Measurements from ENCODE around the gene TARP.

Gene TARP

GRCh38 chr7:38232502-38233366 lies 40.7 kb downstream of the TARP start:
- FAIRE-seq, result no peak

GRCh38 chr7:38229884-38230642 lies 43.4 kb downstream of the TARP start:
- H3K27me3 ChIP-seq (ENCODE audit: control insufficient read depth, insufficient read depth, low read length), result no peaks in the 10 kb centered on the region
- no peaks in the 10 kb centered on the region for H3K36me3 ChIP-seq (ENCODE audit: control insufficient read depth, insufficient read depth, low read length)
- FAIRE-seq (no peak), DNase-seq (ENCODE audit: low read depth) (no peak)
- no peak for TF ChIP-seq CTCF (IDR thresholded peaks at IDR 0.05; ENCODE audit: insufficient read depth, low read length, severe bottlenecking)
- no peak overlapping the region for H3K4me3 ChIP-seq (ENCODE audit: low read depth, low read length)

More at GRCh38 chr7:38232502-38233366, 40.7 kb downstream of the TARP start:
- Histone ChIP-seq H3K4me3 (ENCODE audit: low read depth, low read length) (no peak overlapping the region), H3K36me3 (ENCODE audit: control insufficient read depth, insufficient read depth, low read length) (no peaks in the 10 kb centered on the region), H3K27me3 (ENCODE audit: control insufficient read depth, insufficient read depth, low read length) (no peaks in the 10 kb centered on the region)
- DNase-seq (ENCODE audit: low read depth), result no peak
- no peak for TF ChIP-seq CTCF (IDR thresholded peaks at IDR 0.05; ENCODE audit: insufficient read depth, low read length, severe bottlenecking)

GRCh38 chr7:38229386-38229785 lies 44.0 kb downstream of the TARP start:
- Histone ChIP-seq H3K4me3 (ENCODE audit: low read depth, low read length) (no peak overlapping the region), H3K36me3 (ENCODE audit: control insufficient read depth, insufficient read depth, low read length) (no peaks in the 10 kb centered on the region), H3K27me3 (ENCODE audit: control insufficient read depth, insufficient read depth, low read length) (no peaks in the 10 kb centered on the region)
- DNase-seq (ENCODE audit: low read depth) (no peak), FAIRE-seq (no peak)
- no peak for TF ChIP-seq CTCF (IDR thresholded peaks at IDR 0.05; ENCODE audit: insufficient read depth, low read length, severe bottlenecking)

GRCh38 chr7:38224392-38224791 lies 49.0 kb downstream of the TARP start:
- DNase-seq (ENCODE audit: low read depth) (no peak), FAIRE-seq (no peak)
- TF ChIP-seq CTCF (IDR thresholded peaks at IDR 0.05; ENCODE audit: insufficient read depth, low read length, severe bottlenecking), result no peak
- Histone ChIP-seq H3K27me3 (ENCODE audit: control insufficient read depth, insufficient read depth, low read length) (no peaks in the 10 kb centered on the region), H3K4me3 (ENCODE audit: low read depth, low read length) (no peak overlapping the region), H3K36me3 (ENCODE audit: control insufficient read depth, insufficient read depth, low read length) (peaks cover 5% of the 10 kb centered on the region)

- TF ChIP-seq CTCF (IDR thresholded peaks at IDR 0.05; ENCODE audit: insufficient read depth, low read length, severe bottlenecking), result no peak
- Histone ChIP-seq H3K27me3 (ENCODE audit: control insufficient read depth, insufficient read depth, low read length) (no peaks in the 10 kb centered on the region), H3K36me3 (ENCODE audit: control insufficient read depth, insufficient read depth, low read length) (peaks cover 5% of the 10 kb centered on the region), H3K4me3 (ENCODE audit: low read depth, low read length) (no peak overlapping the region)
- DNase-seq (ENCODE audit: low read depth) (no peak), FAIRE-seq (no peak)
Observed at GRCh38 chr7:38223306-38223705, 50.1 kb downstream of the TARP start.
